NCI-H1417 (cell line): Measurements from ENCODE around the gene LARGE1.

Experiments used
- DNase-seq, 3 experiments: peaks; one replicate each; lab custom pipeline; 2025; lab: John Stamatoyannopoulos, UW

Gene LARGE1

GRCh38 chr22:33854724-33855123 is 65.6 kb downstream of the LARGE1 start:
- DNase-seq = no peak

- peak; percentile 53 to 83 (median 61) for DNase-seq
Measured at GRCh38 chr22:33853200-33854097, 66.8 kb downstream of the LARGE1 start.

- peak in 1 of 3 experiments; percentile 18 for DNase-seq
Measured at GRCh38 chr22:33851821-33852384, 68.4 kb downstream of the LARGE1 start.

- peak in 2 of 3 experiments; percentile 16 to 55 for DNase-seq
Measured at GRCh38 chr22:33851240-33851639, 69.0 kb downstream of the LARGE1 start.

- peak in 2 of 3 experiments; percentile 16 to 52 for DNase-seq
Measured at GRCh38 chr22:33850724-33851123, 69.6 kb downstream of the LARGE1 start.

- peak in 1 of 3 experiments; percentile 1 for DNase-seq
Measured at GRCh38 chr22:33850193-33850592, 70.1 kb downstream of the LARGE1 start.

- no peak for DNase-seq
Measured at GRCh38 chr22:33848251-33848650, 72.0 kb downstream of the LARGE1 start.

- DNase-seq = peak in 1 of 3 experiments; percentile 13
Measured at GRCh38 chr22:33844273-33844672, 76.0 kb downstream of the LARGE1 start.

GRCh38 chr22:33842421-33843094 is 77.7 kb downstream of the LARGE1 start:
- DNase-seq = peak; percentile 36 to 72 (median 66)

- DNase-seq = peak in 1 of 3 experiments; percentile 27
Measured at GRCh38 chr22:33842006-33842354, 78.3 kb downstream of the LARGE1 start.

GRCh38 chr22:33841281-33842005 is 78.8 kb downstream of the LARGE1 start:
- DNase-seq = no peak

- no peak for DNase-seq
Measured at GRCh38 chr22:33838644-33839043, 81.6 kb downstream of the LARGE1 start.

- DNase-seq = no peak
Measured at GRCh38 chr22:33837826-33838225, 82.5 kb downstream of the LARGE1 start.

- peak; percentile 10 to 44 (median 13) for DNase-seq
Measured at GRCh38 chr22:33835265-33835664, 85.0 kb downstream of the LARGE1 start.

- no peak for DNase-seq
Measured at GRCh38 chr22:33832558-33833151, 87.6 kb downstream of the LARGE1 start.

- DNase-seq = no peak
Measured at GRCh38 chr22:33831651-33832050, 88.6 kb downstream of the LARGE1 start.

GRCh38 chr22:33831207-33831606 is 89.1 kb downstream of the LARGE1 start:
- DNase-seq = no peak

GRCh38 chr22:33829546-33830280 is 90.6 kb downstream of the LARGE1 start:
- DNase-seq = peak; percentile 22 to 77 (median 36)

- no peak for DNase-seq
Measured at GRCh38 chr22:33828302-33828701, 92.0 kb downstream of the LARGE1 start.

GRCh38 chr22:33825761-33826160 is 94.5 kb downstream of the LARGE1 start:
- DNase-seq = no peak

- DNase-seq = no peak
Measured at GRCh38 chr22:33823552-33823951, 96.7 kb downstream of the LARGE1 start.
